Endothelial cell of hepatic sinusoid (primary cell): ENCODE data around the gene PGLYRP4.

Source experiments
- in situ Hi-C: cut with HindIII; loops from 2 replicates; pipeline ENCODE4 v1.10.0; 2017; ENCODE audit warnings: low sequenced_read_pairs

Gene PGLYRP4, protein sequence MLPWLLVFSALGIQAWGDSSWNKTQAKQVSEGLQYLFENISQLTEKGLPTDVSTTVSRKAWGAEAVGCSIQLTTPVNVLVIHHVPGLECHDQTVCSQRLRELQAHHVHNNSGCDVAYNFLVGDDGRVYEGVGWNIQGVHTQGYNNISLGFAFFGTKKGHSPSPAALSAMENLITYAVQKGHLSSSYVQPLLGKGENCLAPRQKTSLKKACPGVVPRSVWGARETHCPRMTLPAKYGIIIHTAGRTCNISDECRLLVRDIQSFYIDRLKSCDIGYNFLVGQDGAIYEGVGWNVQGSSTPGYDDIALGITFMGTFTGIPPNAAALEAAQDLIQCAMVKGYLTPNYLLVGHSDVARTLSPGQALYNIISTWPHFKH

DNA sequence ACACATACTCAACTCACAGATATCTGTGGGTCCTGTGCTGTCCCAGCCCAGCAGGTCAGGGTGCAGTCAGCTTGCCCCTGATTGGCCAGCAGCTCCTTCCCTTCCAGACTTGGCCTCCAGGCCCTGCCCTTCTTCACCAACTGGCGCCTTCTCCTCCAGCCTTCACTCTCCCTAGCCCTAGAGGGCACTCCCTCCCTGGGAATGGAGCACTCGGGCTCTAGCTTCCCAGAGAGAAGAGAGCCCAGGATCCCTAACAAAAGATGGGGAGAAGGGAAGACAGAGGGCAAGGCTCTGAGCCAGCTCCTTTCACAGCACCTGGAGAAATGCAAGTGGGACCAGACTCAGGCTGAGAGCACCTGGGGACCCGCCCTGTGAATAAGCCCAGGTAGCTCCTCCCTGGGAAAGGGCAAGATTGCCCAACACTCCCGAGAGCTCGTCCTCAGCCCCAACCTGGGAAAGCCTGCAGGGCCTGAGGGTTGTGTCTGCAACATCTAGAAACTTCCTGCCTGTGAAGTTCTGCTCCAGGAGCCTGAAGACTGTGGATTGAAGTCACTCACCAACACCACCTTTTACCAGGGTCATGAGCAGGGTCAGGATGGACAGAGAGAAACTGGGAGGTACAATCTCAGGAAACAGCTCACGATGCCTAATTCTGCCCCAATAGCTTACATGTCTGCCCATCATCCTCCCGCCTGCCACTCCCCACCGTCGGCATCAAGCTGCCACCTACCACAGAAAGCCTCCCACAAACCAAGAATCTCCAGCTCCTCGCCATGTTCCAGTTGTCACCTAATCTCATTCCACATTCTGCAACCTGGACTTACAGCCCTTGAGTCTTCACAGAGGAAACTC lies at the start of gene PGLYRP4:
PGLYRP4 (minus strand) TSS at position 331 of the 852 bp plus-strand sequence. CDS start 909 bp downstream, outside the sequence.
- in situ Hi-C loops = no loop called here

DNA sequence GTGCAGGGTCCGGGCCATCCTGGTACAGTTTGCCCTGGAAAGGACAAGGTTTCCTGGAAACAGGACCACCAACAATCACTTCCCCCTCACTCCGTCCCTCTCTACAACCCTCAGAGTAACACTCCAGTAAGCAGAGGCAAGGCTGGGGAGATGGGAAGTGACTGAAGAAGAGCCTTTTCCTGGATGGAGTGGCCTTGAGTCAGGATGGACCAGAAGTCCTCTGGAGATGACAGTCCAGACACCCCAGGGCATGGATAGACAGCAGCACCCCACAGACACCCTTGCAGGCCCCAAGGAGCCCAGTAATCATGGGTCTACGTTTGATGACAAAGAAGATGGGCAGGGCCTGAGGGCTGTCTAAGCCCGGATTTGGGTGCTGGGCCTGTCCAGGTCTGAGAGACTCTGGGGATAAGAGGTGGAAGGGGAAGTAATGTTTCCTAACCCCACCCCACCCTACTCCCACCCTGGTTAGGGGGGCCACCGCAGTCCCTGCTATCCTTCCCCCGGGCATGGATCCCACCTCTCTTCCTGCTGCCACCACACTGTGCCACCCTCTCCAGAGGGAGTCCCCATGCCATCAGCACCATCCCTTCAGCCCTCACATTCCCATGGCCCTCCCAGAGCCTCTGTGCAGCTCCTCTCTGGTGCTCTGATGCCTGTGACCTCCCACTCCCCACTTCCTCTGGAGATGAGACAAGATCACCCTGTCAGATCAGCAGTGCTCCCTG lies 49.4 kb upstream of the PGLYRP4 start:
- in situ Hi-C loops = no loop called here

DNA sequence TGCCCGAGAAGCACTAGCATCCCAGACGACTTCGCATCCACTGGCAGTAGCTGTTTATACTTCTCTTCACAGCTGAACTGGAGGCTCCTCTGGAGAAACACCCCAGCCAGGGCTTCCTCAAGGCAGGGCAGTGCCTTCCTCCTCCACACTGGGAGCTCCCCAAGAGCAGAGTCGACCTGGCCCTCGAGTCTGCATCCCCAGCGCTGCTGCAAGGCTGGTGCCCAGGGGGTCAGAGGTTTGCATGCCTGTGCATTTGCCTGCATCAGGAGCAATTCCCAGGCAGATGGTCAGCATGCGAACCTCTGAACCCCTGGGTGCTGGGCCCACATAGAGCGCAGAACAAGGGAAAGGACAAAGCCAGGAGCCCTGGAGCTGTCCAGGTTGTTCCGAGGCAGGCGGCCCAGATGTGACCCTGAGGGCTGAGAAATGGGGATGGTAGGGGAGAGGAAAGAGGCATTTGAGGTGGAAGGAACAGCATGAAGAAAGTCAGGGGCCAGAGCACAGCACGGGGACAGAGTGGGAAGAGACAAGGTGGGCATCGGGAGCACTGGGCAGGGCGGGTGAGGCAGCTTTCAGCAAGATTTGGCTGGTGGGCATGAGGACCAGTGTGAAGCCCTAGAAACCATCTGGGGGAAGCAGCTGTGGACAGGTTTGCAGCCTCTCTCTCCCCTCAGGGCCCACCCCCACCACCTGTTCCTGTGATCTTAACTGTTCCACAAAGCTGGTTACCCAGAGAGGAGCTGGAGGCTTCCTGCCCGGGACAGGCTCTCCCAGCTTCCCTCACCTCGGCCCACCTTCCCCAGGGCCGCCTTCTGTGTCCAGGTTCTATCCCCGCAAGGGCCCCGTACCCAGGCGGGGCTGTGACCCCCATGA lies 48.6 kb upstream of the PGLYRP4 start:
- in situ Hi-C loops = no loop called here

DNA sequence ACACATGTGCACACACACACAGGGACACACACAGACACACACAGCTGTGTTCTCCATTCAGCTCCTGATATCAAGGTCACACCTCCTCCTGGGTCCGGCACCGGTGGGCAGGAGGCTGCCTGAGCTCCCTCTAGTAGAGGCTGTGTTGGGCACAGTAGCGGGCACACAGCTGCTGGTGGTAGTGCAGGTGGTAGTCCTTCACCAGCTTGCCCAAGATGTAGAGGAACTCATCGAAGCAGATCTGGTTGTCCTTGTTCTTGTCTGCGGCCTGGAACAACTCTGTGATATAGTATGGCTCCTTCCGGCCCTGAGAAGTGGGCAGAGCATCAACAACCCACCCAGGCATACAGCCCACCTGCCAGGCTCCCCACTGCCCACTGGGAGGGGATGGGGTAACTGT lies 47.8 kb upstream of the PGLYRP4 start:
- in situ Hi-C loops = no loop called here

DNA sequence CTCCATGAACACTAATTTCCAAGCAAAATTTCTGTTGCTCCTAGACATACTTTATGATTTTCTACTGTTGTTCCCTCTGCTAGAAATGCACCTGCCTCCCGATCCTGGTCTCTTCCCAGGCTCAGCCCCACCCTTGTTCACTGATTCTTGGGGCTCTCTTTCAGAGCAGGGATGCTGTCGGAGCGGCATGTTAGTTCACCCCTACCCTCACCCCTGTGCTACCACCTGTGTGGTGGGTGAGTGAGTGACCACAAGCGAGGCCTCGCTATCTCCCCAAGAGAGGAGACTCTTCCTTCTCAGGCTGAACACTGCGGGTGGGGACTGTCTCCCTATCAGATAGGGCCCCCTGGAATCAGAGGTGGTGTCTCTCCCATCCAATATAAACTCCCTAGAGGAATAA lies 47.1 kb upstream of the PGLYRP4 start:
- in situ Hi-C loops = no loop called here

DNA sequence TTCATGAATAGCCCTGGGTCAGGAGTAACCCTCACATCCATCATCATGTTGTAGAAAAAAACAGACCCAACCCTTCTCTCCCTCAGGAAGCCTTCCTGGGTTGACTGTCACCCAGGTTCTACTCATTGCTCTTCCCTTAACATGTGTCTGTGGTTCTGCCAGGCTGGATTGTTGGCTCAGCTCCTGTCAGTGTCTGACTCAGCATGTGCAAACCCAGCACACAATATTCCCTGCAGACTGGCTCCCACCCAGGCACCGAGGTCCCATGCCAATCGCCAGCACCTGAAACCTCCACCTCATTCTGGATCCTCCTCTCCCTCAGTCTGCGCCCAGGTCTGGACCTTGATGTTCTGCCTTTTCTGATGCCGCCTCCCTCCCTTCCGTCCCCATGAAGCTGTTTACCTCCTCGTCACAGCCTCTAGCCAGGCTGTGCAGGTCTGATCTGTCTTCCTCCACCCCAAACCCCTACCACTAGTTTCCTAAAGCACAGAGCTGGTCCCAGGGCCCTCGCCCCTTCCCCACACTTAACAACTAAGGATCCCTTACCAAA lies 46.6 kb upstream of the PGLYRP4 start:
- in situ Hi-C loops = no loop called here

DNA sequence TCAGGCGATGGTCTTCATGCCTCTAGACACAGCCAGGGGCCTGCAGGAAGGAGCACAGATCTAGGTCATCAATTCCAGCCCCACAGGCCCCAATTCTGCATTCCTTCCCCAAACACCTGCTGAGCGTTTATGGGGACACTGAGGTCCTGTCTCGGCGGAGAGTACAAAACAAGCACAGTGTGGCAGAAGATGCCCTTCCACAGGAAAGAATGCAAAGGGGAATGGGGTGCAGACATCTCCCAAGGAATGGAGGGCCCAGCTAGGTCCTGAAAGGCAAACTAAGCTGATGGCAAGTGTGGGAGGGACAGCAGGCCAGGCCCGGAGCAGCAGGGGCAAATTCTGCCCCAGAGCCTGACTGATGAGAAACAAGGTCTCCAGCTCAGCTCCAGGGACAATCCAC lies 45.8 kb upstream of the PGLYRP4 start:
- in situ Hi-C loops = no loop called here

DNA sequence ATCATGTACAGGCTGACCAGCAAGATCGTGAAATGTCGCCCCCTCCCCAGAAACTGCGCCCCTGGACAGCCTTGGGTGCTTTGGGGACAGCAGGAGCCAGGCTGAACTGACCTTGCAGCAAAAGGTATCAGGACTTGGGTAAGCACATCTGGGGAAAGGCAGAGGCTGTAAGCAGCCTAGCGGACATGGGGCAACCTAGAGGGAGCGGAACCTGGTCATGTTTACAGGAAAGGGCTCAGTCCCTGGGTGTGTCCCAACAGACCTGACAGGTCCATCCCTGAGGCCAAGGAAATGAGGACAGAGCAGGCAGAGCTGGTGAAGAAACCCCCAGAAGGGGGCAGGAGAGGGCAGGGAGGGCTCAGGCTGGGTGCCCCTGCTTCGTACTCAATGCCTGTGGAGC lies 45.3 kb upstream of the PGLYRP4 start:
- in situ Hi-C loops = no loop called here

DNA sequence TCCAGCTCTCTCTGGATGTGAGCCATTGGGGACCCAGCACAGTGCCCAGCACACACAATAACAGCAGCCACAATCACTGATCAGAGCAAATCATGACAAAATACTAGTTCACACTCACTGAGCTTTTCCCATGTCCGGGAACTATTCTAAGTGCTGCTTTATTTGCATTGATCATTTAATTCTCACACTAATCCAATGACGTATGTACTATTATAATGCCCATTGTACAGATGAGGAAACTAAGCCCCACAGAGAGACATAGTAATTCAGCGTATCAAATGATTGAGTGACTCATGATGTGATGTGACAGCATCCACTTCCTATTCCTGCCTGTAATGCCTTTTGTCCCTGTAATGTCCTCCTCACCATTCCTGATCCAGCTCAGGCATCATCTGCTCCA lies 44.2 kb upstream of the PGLYRP4 start:
- in situ Hi-C loops = no loop called here

DNA sequence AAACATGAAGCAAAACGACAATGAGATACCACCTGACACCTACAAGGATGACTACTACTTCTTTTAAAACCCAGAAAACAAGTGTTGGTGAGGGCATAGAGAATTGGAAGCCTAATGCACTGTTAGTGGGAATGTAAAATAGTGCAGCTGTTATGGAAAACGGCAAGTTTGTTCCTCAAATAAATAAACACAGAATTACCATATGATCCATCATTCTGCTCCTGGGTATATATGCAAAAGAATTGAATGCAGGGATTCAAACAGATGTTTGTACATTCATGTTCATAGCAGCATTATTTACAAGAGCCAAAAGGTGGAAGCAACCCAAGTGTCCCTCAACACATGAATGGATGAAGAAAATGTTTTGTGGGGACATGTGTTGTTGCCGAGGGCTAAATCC lies 43.6 kb upstream of the PGLYRP4 start:
- in situ Hi-C loops = no loop called here

DNA sequence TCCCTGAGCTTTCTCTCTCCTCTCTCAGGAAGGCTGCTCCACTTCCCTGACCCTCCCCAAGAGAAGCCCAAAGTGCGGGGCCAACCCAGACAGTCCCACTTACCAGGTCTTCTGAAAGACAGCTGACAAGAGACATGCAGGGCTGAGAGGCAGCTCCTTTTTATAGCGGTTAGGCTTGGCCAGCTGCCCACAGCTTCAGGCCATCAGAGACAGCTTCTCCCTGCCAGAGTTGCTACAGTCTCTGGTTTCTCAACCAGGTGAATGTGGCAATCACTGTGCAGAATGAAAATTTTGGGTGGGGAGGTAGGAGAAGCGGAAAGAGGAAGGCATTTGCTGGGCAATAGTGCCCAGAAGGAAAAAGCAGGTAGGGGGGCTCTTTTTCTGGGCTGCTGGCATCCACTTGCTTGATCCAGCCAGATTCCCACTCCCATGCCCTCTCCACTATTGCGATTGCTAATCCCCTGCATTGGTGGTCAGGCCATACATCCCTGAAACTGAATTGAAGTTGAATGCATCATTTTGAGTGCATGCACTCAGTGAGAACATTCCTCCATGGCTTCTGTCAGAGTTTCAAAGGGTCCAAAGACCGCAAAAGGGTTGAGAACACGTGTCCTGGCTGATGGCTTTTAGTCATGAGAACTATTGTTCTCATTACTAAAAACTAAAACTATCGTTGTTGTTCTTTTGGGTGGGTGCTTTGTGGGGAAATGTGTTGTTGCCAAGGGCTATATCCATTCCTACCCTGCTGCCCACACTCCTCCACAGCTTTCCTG lies 42.5 kb upstream of the PGLYRP4 start, which contains the start of gene S100A8:
S100A8 (minus strand) TSS at position 136 of the 773 bp plus-strand sequence. CDS start 538 bp downstream, outside the sequence.
- in situ Hi-C loops = no loop called here

DNA sequence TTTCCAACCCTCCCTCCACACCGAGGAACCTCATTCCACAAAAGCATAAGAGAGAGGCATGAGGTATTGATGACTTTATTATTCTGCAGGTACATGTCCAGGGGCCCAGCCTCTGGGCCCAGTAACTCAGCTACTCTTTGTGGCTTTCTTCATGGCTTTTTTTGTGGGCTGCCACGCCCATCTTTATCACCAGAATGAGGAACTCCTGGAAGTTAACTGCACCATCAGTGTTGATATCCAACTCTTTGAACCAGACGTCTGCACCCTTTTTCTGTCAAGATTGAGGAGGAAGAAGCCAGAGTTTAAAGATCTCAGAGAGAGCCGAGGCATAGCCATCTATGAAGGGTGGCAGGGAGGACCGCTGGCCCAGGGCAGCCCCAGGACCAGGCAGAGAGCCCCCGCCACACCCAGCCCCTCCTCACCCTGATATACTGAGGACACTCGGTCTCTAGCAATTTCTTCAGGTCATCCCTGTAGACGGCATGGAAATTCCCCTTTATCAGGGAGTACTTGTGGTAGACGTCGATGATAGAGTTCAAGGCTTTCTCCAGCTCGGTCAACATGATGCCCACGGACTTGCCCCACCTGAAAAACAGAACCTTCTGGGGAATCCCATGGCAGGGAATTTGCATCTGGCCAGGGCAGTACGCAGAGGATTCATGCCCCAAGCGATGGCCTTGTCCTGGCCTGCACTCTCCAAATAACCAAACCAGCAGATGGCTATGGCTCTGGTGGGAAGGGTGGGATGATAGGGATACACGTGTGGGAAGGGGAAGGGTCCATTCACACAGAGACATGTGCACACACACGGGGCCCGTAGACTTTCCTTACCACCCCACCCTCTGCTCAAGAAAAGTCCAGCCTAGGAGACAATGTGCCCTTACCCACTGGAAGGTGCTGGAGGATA lies 41.6 kb upstream of the PGLYRP4 start:
- in situ Hi-C loops = no loop called here

DNA sequence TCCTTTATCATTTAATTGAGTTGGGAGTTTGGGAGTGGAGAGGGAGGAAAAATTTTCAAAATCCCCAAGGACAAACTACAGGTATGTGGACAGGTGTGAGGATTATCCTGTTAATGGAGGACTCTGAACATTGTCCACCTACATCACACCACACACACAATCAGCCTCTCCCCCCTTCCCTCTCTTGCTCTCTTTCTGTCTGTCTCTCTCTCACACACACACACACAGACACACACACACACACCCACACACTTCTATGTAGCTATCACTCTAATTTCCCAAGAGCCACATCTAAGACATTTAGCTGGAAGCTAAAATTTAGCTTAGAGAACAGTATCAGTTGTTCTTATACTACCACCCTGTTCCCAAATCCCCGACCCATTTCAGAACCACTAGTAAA lies 40.8 kb upstream of the PGLYRP4 start:
- in situ Hi-C loops = no loop called here

DNA sequence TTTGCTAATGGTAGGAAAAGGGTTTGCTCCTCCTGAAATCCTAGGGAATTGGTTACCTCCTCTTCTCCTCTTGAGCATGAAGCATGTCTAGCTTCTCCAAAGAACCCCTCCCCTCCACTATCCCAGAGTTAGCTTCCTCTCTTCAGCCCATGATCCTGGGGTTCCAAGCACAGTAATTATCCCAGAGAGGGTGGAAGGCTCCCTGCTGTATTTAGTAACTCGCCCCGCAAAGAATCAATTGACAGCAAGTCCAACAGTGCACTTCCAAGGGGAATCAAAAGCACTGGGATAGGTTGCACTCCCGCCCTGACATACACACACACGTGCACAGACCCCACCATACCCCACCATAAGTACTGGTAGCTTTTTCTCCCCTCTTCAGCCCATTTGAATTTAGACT lies 39.1 kb upstream of the PGLYRP4 start:
- in situ Hi-C loops = no loop called here

DNA sequence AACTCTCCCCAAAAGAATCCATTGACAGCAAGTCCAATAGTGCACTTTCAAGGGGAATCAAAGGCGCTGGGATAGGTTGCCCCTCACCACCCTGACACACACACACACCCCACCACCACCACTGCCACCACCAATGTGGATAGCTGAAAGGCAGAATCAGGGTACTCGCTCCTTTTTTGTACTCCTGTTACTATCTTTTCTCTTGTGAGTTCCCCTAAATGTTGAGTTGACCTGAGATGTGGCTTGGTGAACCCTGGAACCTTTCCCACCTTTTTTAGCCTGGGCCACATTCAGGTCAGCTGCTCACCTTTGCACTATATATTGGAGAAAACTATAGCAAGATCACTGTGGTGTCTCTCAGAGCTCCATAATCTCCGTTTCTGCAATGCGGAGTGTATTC lies 38.4 kb upstream of the PGLYRP4 start:
- in situ Hi-C loops = no loop called here

DNA sequence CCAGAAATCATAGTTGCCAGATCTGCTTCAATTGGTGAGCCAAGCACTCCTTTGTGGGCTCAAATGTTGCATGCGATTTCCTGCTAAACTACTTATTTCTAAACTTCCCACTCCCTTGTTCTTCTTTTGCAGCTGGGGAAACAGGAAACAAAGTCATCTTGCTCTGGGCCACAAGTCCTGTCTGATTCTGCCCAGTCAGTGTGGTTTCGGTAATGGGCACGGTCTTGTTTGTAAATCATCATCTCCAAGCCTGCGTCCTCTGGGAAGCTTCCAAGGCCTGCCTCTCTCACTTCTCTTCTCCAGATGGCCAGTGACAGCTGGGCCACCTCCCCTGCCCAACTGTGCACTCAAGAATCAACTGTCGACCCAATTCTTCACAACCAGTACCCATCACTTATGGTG lies 37.9 kb upstream of the PGLYRP4 start:
- in situ Hi-C loops = no loop called here

DNA sequence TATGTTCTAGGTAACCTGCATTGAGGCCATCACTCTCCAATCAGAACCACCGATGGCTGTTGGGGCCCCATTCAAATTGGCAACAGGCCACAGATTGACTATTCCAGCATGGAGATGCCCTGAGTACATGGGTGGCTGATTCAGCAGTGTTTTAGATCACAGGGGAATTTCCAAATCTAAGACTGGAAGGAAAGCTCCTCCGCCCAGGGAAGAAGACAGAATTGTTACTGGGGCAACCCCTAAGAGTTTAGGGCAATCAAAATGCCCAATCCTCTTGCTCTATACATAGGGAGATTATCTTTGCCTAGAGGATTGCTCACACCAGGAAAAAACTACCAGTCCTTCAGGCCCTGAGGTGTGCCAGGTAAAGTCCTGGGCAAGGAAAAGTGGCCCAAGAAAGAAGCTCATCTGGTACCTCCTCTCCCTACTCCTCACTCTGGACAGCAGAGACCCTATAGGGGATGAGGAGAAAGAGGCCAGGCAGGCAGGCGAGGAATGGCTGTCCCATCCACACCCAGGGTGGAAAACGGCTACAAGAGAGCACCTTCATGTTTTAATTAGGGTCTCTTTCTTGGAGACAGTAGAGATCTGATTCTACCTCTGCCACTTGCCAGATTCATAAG lies 36.4 kb upstream of the PGLYRP4 start:
- in situ Hi-C loops = no loop called here

DNA sequence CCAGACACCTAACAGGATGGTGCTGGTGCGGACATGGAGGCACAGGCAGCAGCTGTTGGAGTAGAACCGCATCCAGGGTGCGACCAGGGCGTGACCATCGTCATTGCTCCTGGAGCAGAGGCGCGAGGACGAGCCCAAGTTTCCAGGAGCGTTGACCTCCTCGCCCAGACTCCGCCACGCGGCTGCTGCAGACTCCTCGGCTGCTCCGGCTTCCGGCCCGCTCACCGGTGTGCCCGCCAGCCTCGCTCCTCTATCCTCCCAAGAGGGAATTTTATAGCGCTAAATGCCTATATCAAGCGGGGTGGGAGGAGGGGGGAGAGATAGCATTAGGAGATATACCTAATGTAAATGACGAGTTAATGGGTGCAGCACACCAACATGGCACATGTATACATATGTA lies 32.1 kb upstream of the PGLYRP4 start:
- in situ Hi-C loops = no loop called here
